Natural killer cell (primary cell): ENCODE results near the gene PTCD3. TPM values are rescaled to one million over a fixed set of nuclear protein-coding genes. Genes with fewer than 3 reads are reported as not detected.

Experiments
- ATAC-seq, 3 donors: fragments of 150-1000 bp in 2 of 3; fragments of 200-7000 bp in 1 of 3; cut with Tn5 transposase; 1 replicate in 1 of 3; 2 replicates in 2 of 3; pipeline ENCODE4 v1.10.0; 2021; ENCODE audit warnings: mild to moderate bottlenecking in 2 of 3, moderate library complexity in 2 of 3
- DNase-seq, 2 donors: peaks; one replicate each; pipeline versions ENCODE4 v3.0.0 to v3.0.0-alpha.2; 2013 to 2021; ENCODE audit warnings: mixed read lengths in 1 of 2
- H3K27ac ChIP-seq: one replicate; pipeline ENCODE4 v1.5.1; 2013; ENCODE audit warnings: mild to moderate bottlenecking, low read length
- H3K27me3 ChIP-seq: one replicate; pipeline ENCODE4 v1.6.1; 2013; ENCODE audit warnings: low read length; ENCODE audit not compliant: control insufficient read depth, insufficient read depth
- H3K36me3 ChIP-seq: one replicate; pipeline ENCODE4 v1.6.1; 2013; ENCODE audit warnings: low read length; ENCODE audit not compliant: control insufficient read depth, insufficient read depth
- H3K4me1 ChIP-seq: one replicate; pipeline ENCODE4 v1.6.1; 2013; ENCODE audit warnings: low read length; ENCODE audit not compliant: control insufficient read depth, insufficient read depth
- H3K4me3 ChIP-seq: one replicate; pipeline ENCODE4 v1.5.1; 2013; ENCODE audit warnings: low read length
- H3K9me3 ChIP-seq: one replicate; pipeline ENCODE4 v1.6.1; 2013; ENCODE audit warnings: low read length; ENCODE audit not compliant: control insufficient read depth, insufficient read depth
- H3K27ac Mint-ChIP-seq, 2 donors: one replicate each; pipeline ENCODE4 v1.8.0; 2022; ENCODE audit warnings: mild to moderate bottlenecking in 2 of 2, mixed read lengths in 2 of 2, moderate library complexity in 1 of 2
- H3K27me3 Mint-ChIP-seq, 2 donors: one replicate each; pipeline ENCODE4 v1.8.0; 2022; ENCODE audit warnings: low read depth in 2 of 2, mixed read lengths in 2 of 2
- H3K36me3 Mint-ChIP-seq: one replicate; pipeline ENCODE4 v1.8.0; 2022; ENCODE audit warnings: mixed read lengths
- H3K4me1 Mint-ChIP-seq, 2 donors: one replicate each; pipeline ENCODE4 v1.8.0; 2022; ENCODE audit warnings: mixed read lengths in 2 of 2
- H3K4me3 Mint-ChIP-seq: one replicate; pipeline ENCODE4 v1.8.0; 2022; ENCODE audit warnings: mild to moderate bottlenecking, moderate library complexity, mixed read lengths
- H3K9me3 Mint-ChIP-seq, 2 donors: one replicate each; pipeline ENCODE4 v1.8.0; 2022; ENCODE audit warnings: mixed read lengths in 2 of 2
- CTCF ChIP-seq: fragments of 200-600 bp; IDR thresholded peaks from one replicate; pipeline ENCODE4 v1.8.0; 2022; ENCODE audit warnings: antibody characterized with exemption
- WGBS: methylation state at CpG from one replicate; pipeline ENCODE4 v1.1.7; 2013; ENCODE audit warnings: missing lambda C conversion rate; ENCODE audit not compliant: insufficient coverage; 5-methylcytosine and 5-hydroxymethylcytosine counted together
- intact Hi-C: fragments of 100-400 bp; cut with micrococcal nuclease; formaldehyde crosslinking; loops from one replicate; pipeline ENCODE4 v1.14.2; 2022
- total RNA-seq, 4 donors: library from RNA; stranded (reverse); fragments of 120-200 nt in 1 of 4; gene quantifications; one replicate each; pipeline versions ENCODE4 v1.2.3 to v1.2.4, GENCODE V29; 2013 to 2022

The PTCD3 gene
- total RNA-seq, 3 donors from 2014 or later (not counting 1 experiment from before 2014, with no cell fraction given) = 115 to 146 (median 128) TPM

GRCh38 chr2:86105252-86105968 lies 625 bp upstream of the PTCD3 start, which contains the start of gene POLR1A:
POLR1A (minus strand) TSS chr2:86105886; CDS start chr2:86105776, 110 bp downstream.
- Mint-ChIP-seq H3K4me3 (peak within 1 kb of the TSS; percentile 97), H3K9me3 (no peaks in the 10 kb centered on the region), H3K27ac (peak within 1 kb of the TSS; percentile 94 to 98), H3K27me3 (no peaks in the 10 kb centered on the region), H3K36me3 (peaks cover 5% of the 10 kb centered on the region), H3K4me1 (peaks cover 59 to 61% of the 10 kb centered on the region in 2 donors)
- TF ChIP-seq CTCF = no peak
- Histone ChIP-seq H3K27me3 (no peaks in the 10 kb centered on the region), H3K36me3 (peaks cover 17% of the 10 kb centered on the region), H3K9me3 (no peaks in the 10 kb centered on the region), H3K27ac (peak within 1 kb of the TSS; percentile 92), H3K4me1 (peaks cover 9% of the 10 kb centered on the region), H3K4me3 (peak within 1 kb of the TSS; percentile 92)
- peak; percentile 78 to 93 for DNase-seq
- WGBS = 0% methylated on average over 37 of the region's 38 CpGs
- intact Hi-C loops = loop anchor here (2.0 to 10.0 kb wide), 3 partner anchors 92 to 381 kb away; partner anchors contain the start of genes IMMT and MRPL35
- peak; percentile 76 to 85 (median 78) for ATAC-seq

- H3K27me3 Mint-ChIP-seq = no peaks in the 10 kb centered on the region
- H3K27me3 ChIP-seq = no peaks in the 10 kb centered on the region
- no peaks in the 10 kb centered on the region for H3K9me3 ChIP-seq
- H3K27ac ChIP-seq = no peak overlapping the region
- WGBS = 36% methylated on average over 4 of the region's 5 CpGs
- no peak for ATAC-seq
- peaks cover 27% of the 10 kb centered on the region for H3K36me3 ChIP-seq
- peak overlapping the region; percentile 94 to 98 for H3K27ac Mint-ChIP-seq
- H3K4me1 Mint-ChIP-seq = peaks cover 62 to 63% of the 10 kb centered on the region in 2 donors
- no peaks in the 10 kb centered on the region for H3K9me3 Mint-ChIP-seq
- H3K4me3 Mint-ChIP-seq = peak overlapping the region; percentile 97
- H3K4me1 ChIP-seq = peaks cover 9% of the 10 kb centered on the region
- intact Hi-C loops = loop anchor here (5.0 to 10.0 kb wide), 2 partner anchors 90 to 382 kb away; partner anchors contain the start of genes IMMT and MRPL35
- peak overlapping the region; percentile 92 for H3K4me3 ChIP-seq
- DNase-seq = peak in 1 of 2 donors; percentile 7
- no peak for TF ChIP-seq CTCF
- H3K36me3 Mint-ChIP-seq = peaks cover 9% of the 10 kb centered on the region
These were observed 996 bp downstream of the PTCD3 start for GRCh38 chr2:86107031-86107430.

GRCh38 chr2:86118130-86118529 lies 12.1 kb downstream of the PTCD3 start:
- Mint-ChIP-seq H3K9me3 (no peaks in the 10 kb centered on the region), H3K36me3 (peaks cover 31% of the 10 kb centered on the region), H3K4me3 (no peak overlapping the region), H3K27ac (no peak overlapping the region), H3K4me1 (peaks cover 8 to 11% of the 10 kb centered on the region in 2 donors), H3K27me3 (no peaks in the 10 kb centered on the region)
- H3K27ac ChIP-seq = no peak overlapping the region
- no peak for ATAC-seq
- no peak overlapping the region for H3K4me3 ChIP-seq
- no peaks in the 10 kb centered on the region for H3K4me1 ChIP-seq
- no peaks in the 10 kb centered on the region for H3K27me3 ChIP-seq
- intact Hi-C loops = no loop called here
- no peak for TF ChIP-seq CTCF
- no peaks in the 10 kb centered on the region for H3K9me3 ChIP-seq
- DNase-seq = no peak
- peaks cover 88% of the 10 kb centered on the region for H3K36me3 ChIP-seq
- WGBS = no CpG with 5 or more reads among the region's 2 CpGs
